HG03060 (cell line): ENCODE results near the gene BABAM2.

Source experiments
- ATAC-seq: cut with Tn5 transposase; IDR thresholded peaks from one replicate; pipeline ENCODE4 v1.9.1; 2021; ENCODE audit warnings: low read depth, moderate number of reproducible peaks; ENCODE audit not compliant: unreplicated experiment

Gene BABAM2

DNA sequence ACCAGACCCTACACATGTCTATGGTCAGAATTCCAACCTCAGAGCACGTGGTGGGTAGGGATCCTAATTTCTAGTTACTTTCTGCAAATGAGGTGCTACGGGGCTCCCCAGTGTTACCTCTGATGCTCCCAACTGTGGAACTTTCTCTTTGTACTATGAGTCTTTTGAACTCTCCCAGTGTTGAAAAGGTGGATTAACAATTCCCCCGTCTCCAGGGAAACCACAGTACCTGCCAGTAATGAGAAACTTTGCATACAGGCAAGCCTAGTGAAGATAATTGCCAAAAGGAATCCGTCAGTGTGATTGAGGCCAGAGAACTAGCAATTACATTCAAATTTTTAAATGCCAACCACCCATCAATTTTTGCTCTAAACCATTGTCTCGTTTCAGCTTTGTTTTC lies 373.2 kb downstream of the BABAM2 start:
- no peak for ATAC-seq

DNA sequence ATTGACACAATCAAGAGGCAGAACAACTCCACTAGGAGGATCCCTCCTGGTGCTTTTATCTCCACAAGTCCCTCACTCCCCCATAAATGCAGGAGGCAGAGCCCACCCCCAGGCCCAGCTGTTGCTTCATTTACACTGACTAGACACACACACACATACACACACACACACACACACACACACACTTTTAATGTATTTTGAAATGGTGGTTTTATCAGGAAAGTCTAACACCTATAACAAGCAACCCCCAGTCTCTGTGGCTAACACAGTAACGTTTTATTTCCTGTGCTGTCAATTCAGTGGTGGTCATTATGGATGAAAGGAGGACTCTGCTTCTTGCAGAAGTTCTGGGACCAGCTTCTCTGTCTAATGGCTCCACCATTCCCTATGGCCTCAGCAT lies 376.8 kb downstream of the BABAM2 start:
- ATAC-seq = no peak

GRCh38 chr2:28268386-28268785 lies 377.9 kb downstream of the BABAM2 start:
- ATAC-seq = no peak

DNA sequence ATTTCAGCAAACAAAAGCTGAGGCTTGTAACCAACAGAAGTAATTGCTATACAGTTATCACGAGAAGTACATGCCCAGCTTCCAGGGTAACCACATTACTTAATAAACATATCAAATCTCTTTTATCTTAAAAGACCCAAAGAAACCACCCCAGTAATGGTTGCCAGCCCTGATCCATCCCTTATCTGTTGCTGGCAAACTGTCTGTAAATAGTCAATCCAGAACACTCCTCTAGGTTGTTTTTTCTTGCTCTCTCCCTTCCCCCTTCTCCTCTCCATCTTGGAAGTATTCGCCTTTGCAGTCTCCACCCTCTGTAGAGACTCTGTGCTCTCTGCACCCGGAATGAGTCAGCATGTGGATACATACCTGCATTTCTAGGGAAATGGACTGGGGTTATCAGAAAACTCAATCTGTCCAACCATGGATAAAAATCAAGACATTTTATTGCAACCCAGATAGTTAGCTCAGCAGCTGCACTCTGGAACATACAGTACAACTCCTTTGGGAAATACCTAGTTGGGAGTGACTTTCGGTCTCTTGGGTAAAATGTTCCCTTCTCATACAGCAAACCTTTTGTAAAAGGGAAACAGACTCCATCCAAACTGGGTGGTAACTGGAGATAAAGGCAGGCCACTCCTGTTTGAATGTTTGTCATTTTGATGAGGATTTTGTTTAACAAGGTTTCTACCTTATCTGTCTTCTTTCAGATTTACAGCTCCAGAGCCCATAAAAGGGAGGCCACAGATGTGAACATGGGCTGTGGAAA lies 378.7 kb downstream of the BABAM2 start:
- no peak for ATAC-seq

- ATAC-seq = no peak
Observed at GRCh38 chr2:28270456-28271152, 380.1 kb downstream of the BABAM2 start.

- ATAC-seq = no peak
Observed at GRCh38 chr2:28271231-28271918, 380.8 kb downstream of the BABAM2 start.

GRCh38 chr2:28271919-28272250 lies 381.4 kb downstream of the BABAM2 start:
- ATAC-seq = no peak

DNA sequence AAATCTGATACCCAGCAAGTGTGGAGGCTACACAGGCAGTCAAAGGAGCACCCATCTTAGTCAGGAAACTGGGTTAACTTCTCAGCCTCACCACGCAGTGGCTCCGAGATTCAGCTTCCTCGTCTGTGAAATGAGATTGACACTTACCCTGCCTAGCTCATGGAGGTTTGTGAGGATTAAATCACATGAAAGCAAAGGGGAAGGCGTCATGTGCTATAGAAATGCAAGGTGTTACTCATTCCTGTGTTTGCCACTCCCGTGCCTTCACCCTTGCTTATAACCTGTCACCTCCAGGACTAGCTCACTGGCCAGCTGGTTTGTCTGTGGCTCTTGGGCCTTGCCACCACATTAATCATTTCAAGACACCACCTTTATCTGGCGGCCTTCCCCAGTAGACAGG lies 383.2 kb downstream of the BABAM2 start:
- ATAC-seq = no peak

DNA sequence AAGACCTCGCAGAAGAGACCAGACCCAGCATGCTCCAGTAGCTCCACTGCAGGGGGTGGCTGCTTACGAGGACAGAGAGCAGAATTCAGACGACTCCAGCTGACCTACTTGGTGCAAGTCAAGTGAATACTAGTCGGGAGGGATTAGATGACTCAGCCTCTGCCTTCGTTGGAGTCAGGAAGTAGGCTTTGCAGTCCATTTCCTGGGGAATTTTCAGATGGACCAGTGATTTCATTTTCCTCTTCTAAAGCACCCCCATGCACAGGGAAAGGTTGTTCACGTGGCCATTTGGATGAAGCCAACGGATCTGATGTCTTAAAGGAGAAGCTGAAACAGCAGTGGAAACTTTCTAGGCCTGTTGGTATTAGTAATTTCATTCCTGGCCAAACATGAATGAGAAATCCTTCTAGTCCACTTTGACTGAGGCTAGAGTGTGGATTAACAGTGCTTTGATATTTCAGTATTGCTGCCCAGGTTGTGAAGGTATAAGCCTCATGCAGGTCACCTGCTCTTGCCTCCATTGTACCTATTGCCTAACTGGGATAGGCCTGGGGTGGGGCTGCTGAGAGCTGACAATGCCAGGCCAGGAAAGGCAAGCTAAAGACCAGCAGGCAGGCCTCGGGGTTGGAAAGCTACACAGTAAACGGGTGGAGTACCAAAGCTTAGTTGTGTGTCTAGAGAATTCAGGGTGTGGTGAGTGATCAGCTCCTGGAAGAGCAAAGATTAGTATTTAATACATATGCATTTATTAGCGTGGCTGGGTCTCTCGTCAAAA lies 384.6 kb downstream of the BABAM2 start:
- no peak for ATAC-seq

- ATAC-seq = peak; percentile 54
Observed at GRCh38 chr2:28276076-28276618, 385.6 kb downstream of the BABAM2 start.

DNA sequence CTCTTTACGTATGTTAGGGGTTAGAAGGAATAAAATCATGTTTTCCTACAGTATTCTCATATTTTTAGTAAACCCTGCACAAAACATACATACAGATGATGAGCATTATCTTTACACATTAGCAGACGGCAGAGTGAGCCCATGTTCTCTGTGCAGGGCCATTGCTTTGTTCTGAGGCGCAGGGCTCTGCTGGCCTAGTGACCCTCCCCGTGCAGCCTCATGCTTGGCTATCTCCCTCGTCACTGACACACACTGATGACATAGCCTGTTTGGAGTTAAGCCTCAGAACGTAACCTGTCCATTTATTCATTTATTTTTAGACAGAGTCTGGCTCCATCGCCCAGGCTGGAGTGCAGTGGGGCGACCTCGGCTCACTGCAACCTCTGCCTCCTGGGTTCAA lies 386.3 kb downstream of the BABAM2 start:
- ATAC-seq = no peak

- no peak for ATAC-seq
Observed at GRCh38 chr2:28277466-28277865, 386.9 kb downstream of the BABAM2 start.

DNA sequence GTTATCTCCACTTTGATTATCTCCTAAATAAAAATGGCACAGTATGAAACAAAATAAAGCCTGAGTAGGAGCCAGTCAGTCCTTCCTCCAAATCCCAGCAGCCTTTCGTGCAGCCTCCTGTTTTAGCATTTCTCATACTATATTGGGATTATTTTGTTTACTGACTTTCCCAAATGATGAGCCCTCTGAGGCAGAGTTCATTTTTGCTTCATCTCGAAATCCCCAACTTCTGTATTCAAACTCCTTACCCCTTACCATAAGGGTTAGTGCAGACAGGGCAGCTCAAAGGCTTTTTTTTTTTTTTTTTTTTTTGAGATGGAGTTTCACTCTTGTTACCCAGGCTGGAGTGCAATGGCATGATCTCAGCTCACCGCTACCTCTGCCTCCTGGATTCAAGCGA lies 388.8 kb downstream of the BABAM2 start:
- no peak for ATAC-seq

DNA sequence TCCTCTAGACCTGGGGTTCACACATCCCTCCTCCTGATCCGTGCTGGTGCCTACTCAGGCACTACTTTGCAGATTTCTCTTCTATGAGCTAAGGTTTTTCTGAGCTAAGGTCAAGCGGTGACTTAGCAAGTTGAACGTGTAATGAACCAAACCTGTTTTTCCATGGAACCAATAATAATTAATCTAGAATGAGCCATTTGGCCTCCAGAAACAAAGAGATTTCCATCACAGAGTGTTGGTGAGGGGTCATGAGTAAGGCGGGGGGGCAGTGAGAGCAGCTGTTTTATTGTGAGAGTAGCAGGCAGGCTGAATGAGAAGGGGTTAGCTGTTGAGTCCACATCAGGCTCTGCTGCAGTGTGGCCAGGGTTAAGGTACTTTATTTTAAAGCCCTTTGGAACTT lies 390.1 kb downstream of the BABAM2 start:
- no peak for ATAC-seq

- ATAC-seq = no peak
Observed at GRCh38 chr2:28281739-28282138, 391.2 kb downstream of the BABAM2 start.

DNA sequence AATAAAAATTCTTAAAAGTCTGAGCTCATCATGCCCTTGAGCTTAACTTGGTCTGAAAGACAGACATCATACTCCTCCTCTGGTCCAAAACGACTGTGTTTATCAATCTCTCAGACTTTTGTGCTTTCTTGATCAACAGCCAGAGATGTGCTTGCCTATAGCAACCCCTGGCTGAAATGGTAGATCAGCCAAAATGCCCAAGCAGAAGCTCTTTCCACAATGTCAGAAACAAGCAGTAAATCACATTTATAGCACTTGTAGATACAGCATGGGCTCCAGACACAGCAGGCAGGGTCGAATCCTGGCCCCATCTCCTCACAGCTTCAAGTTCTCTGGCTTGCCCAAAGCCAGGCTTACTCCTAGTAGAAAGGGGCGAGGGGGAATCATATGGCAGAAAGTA lies 391.7 kb downstream of the BABAM2 start:
- ATAC-seq = no peak

GRCh38 chr2:28282861-28283646 lies 392.5 kb downstream of the BABAM2 start:
- no peak for ATAC-seq

- no peak for ATAC-seq
Observed at GRCh38 chr2:28283861-28284260, 393.3 kb downstream of the BABAM2 start.

GRCh38 chr2:28286678-28287077 lies 396.1 kb downstream of the BABAM2 start:
- no peak for ATAC-seq
